GM12878 (cell line): ENCODE measurements around the gene TBCCD1. TPM values are rescaled to one million over a fixed set of nuclear protein-coding genes. Genes with fewer than 3 reads are reported as not detected.

Source experiments
- ATAC-seq: fragments of 200-7000 bp; cut with Tn5 transposase; 3 replicates; pipeline ENCODE4 v1.9.1; 2020; ENCODE audit warnings: mild to moderate bottlenecking, moderate library complexity
- BruUV-seq: library from RNA; stranded (reverse); fragments of 400-500 nt; replicated peaks from 2 replicates; lab custom pipeline; 2021; lab: Mats Ljungman, UMichigan
- CTCF ChIA-PET: fragments of 300-600 bp; sonication (Branson Sonifier 250); formaldehyde crosslinking; extraction: SDS; loops from one replicate; lab custom pipeline; 2021; ENCODE audit warnings: inconsistent platforms; lab: Yijun Ruan, JAX
- POLR2A ChIA-PET: fragments of 350-600 bp; formaldehyde crosslinking; extraction: SDS; loops from one replicate; lab custom pipeline; 2021; ENCODE audit warnings: inconsistent platforms; lab: Charles Lee
- RAD21 ChIA-PET: fragments of 300-600 bp; sonication (Branson Sonifier 250); formaldehyde crosslinking; loops from one replicate; lab custom pipeline; 2023; ENCODE audit warnings: antibody characterized with exemption; ENCODE audit not compliant: unreplicated experiment; lab: Charles Lee
- SMC1A ChIA-PET: fragments of 300-600 bp; sonication (Branson Sonifier 250); formaldehyde crosslinking; loops from one replicate; lab custom pipeline; 2023; ENCODE audit not compliant: unreplicated experiment, uncharacterized antibody; lab: Charles Lee
- DNase-seq: peaks from one replicate; pipeline ENCODE4 v3.0.0-alpha.2; 2011; ENCODE audit warnings: low read depth, low spot score
- FAIRE-seq: peaks from 3 replicates; lab custom pipeline; 2011; peaks lifted over from hg19 to GRCh38; lab: Jason Lieb, UNC
- H2AFZ ChIP-seq: 2 replicates; pipeline ENCODE4 v1.6.0; 2011; ENCODE audit warnings: low read depth, low read length, control low read depth; ENCODE audit not compliant: control insufficient read depth
- H3K27ac ChIP-seq: 2 replicates; pipeline ENCODE4 v1.5.1; 2011; ENCODE audit warnings: control low read depth; ENCODE audit not compliant: control insufficient read depth, insufficient read depth
- H3K27me3 ChIP-seq, 2 experiments: replicated peaks in 1 of 2; 2 replicates each; pipeline versions ENCODE4 v1.6.0 to v1.6.1; 2011; ENCODE audit warnings: low read length in 1 of 2; ENCODE audit not compliant: control insufficient read depth in 2 of 2, insufficient read depth in 2 of 2
- H3K36me3 ChIP-seq, 2 experiments: 2 replicates each; pipeline ENCODE4 v1.5.1; 2011; ENCODE audit warnings: low read length in 1 of 2; ENCODE audit not compliant: control insufficient read depth in 2 of 2, insufficient read depth in 2 of 2
- H3K4me1 ChIP-seq: 2 replicates; pipeline ENCODE4 v1.6.1; 2011; ENCODE audit warnings: mild to moderate bottlenecking, low read length, moderate library complexity, mixed read lengths; ENCODE audit not compliant: control insufficient read depth, insufficient read depth
- H3K4me2 ChIP-seq: 2 replicates; pipeline ENCODE4 v1.6.0; 2011; ENCODE audit warnings: control low read depth; ENCODE audit not compliant: control insufficient read depth, insufficient read depth
- H3K4me3 ChIP-seq: fragments of 200-600 bp; sonication (generic); 2 replicates; pipeline ENCODE4 v1.5.1; 2016
- H3K79me2 ChIP-seq: 2 replicates; pipeline ENCODE4 v1.6.0; 2011; ENCODE audit warnings: low read length; ENCODE audit not compliant: control insufficient read depth, insufficient read depth
- H3K9ac ChIP-seq: 2 replicates; pipeline ENCODE4 v1.8.0; 2011; ENCODE audit warnings: low read length, control low read depth, mixed read lengths; ENCODE audit not compliant: control insufficient read depth, insufficient read depth
- H3K9me3 ChIP-seq: replicated peaks from 3 replicates; pipeline ENCODE4 v1.5.1; 2011; ENCODE audit warnings: mild to moderate bottlenecking, low read length; ENCODE audit not compliant: control insufficient read depth, insufficient read depth
- H4K20me1 ChIP-seq: 2 replicates; pipeline ENCODE4 v1.6.0; 2011; ENCODE audit not compliant: control insufficient read depth, insufficient read depth
- BRCA1 ChIP-seq: IDR thresholded peaks from 2 replicates; pipeline ENCODE4 v1.6.1; 2011; ENCODE audit warnings: low read depth, low read length, improper control_type of control experiment
- E2F8 ChIP-seq: fragments of 450-650 bp; IDR thresholded peaks from 2 replicates; pipeline ENCODE4 v1.6.1; 2018; ENCODE audit warnings: mild to moderate bottlenecking, low read depth, moderate library complexity; ENCODE audit not compliant: partially characterized antibody
- FOS ChIP-seq: IDR thresholded peaks from 3 replicates; pipeline ENCODE4 v1.6.1; 2011; ENCODE audit warnings: borderline replicate concordance; ENCODE audit not compliant: insufficient read length; ENCODE audit errors: extremely low read depth
- IKZF2 ChIP-seq, 2 experiments: fragments of 450-650 bp; IDR thresholded peaks; 2 replicates each; pipeline ENCODE4 v1.6.1; 2017; ENCODE audit warnings: mild to moderate bottlenecking in 2 of 2, moderate library complexity in 2 of 2
- YY1 ChIP-seq: IDR thresholded peaks from 2 replicates; pipeline ENCODE4 v1.6.1; 2011; ENCODE audit warnings: low read depth, mild to moderate bottlenecking, low read length
- ZBTB11 ChIP-seq: fragments of 450-650 bp; formaldehyde crosslinking; IDR thresholded peaks from 2 replicates; pipeline ENCODE4 v1.5.0; 2022; ENCODE audit warnings: mild to moderate bottlenecking, missing genetic modification characterization
- WGBS: methylation state at CpG from one replicate; pipeline ENCODE4 v1.1.6; 2016; ENCODE audit warnings: low lambda C conversion rate; ENCODE audit not compliant: insufficient replicate concordance, insufficient coverage; ENCODE audit errors: missing lambda C conversion rate; 5-methylcytosine and 5-hydroxymethylcytosine counted together
- in situ Hi-C: fragments of 300-500 bp; cut with MboI; formaldehyde crosslinking; loops from 9 replicates; pipeline ENCODE4 v1.14.3; 2018; ENCODE audit warnings: mixed read lengths
- intact Hi-C: fragments of 100-400 bp; cut with micrococcal nuclease; formaldehyde crosslinking; loops from one replicate; pipeline ENCODE4 v1.14.2; 2022; ENCODE audit not compliant: unreplicated experiment
- polyA plus RNA-seq, 11 experiments: library from polyadenylated mRNA; depleted of rRNA in 4 of 11; unstranded in 6 of 11; stranded (reverse) in 5 of 11; fragments of >200 nt; fragmentation: Nextera tagmentation in 4 of 11; fragmentation: Illumina TruSeq in 1 of 11; extraction: Ambion mirVana in 4 of 11; extraction: Trizol in 1 of 11; gene quantifications; 1 replicate in 1 of 11; 2 replicates in 10 of 11; pipeline versions ENCODE4 v1.2.1 to v1.2.3, GENCODE V29; 2011 to 2016; ENCODE audit warnings: inconsistent platforms in 2 of 11, missing spikeins in 2 of 11, low read depth in 1 of 11
- total RNA-seq, 4 experiments: library from RNA; depleted of rRNA in 3 of 4; stranded (reverse); fragments of >200 nt in 3 of 4; fragmentation: Illumina TruSeq in 1 of 4; extraction: Trizol in 1 of 4; gene quantifications; 2 replicates each; pipeline versions ENCODE4 v1.2.1 to v1.2.3, GENCODE V29; 2013 to 2021
- TF ChIP-seq, protein P1 (sequence below): fragments of 450-650 bp; IDR thresholded peaks from 2 replicates; pipeline ENCODE4 v1.6.1; 2016; ENCODE audit warnings: mild to moderate bottlenecking
- TF ChIP-seq, protein P2 (sequence below): IDR thresholded peaks from 2 replicates; pipeline ENCODE4 v1.6.1; 2011; ENCODE audit warnings: low read depth, low read length, improper control_type of control experiment, borderline replicate concordance
- TF ChIP-seq, protein P3 (sequence below): fragments of 450-650 bp; IDR thresholded peaks from 2 replicates; pipeline ENCODE4 v1.6.1; 2016; ENCODE audit warnings: mild to moderate bottlenecking

TBCCD1 gene
- total and polyA plus RNA-seq, 10 of the 15 experiments (the other 5 are each of a cell fraction or from before 2014, with no cell fraction given): 6.9 to 23.4 (median 14.7) TPM

GRCh38 chr3:186598794-186599141, 31.6 kb upstream of the TBCCD1 start (continued):
- no peak for TF ChIP-seq E2F8

GRCh38 chr3:186598108-186598784, 31.1 kb upstream of the TBCCD1 start:
- in situ Hi-C loops (no loop called here), intact Hi-C loops (no loop called here)
- no peak overlapping the region for H3K9ac ChIP-seq
- no peak overlapping the region for H3K4me2 ChIP-seq
- SMC1A ChIA-PET: interaction anchor here (1.1 kb wide), 1 partner anchor 53 kb away, joined by 3 read pairs; no protein-coding TSS in a partner anchor
- H2AFZ ChIP-seq: no peak overlapping the region
- peak; percentile 13 for FAIRE-seq
- no peaks in the 10 kb centered on the region for H3K9me3 ChIP-seq
- no TSS peak for BruUV-seq
- no peak overlapping the region for H3K4me3 ChIP-seq
- no peaks in the 10 kb centered on the region for H3K79me2 ChIP-seq
- no peak overlapping the region for H3K27ac ChIP-seq
- RAD21 ChIA-PET: no interaction called here
- no peak for DNase-seq
- POLR2A ChIA-PET: interaction anchor here (0.7 kb wide), 1 partner anchor 18 kb away, joined by 3 read pairs; no protein-coding TSS in a partner anchor
- CTCF ChIA-PET: no interaction called here
- no peak for ATAC-seq
- 61% methylated on average over 11 of the region's 11 CpGs for WGBS
- no peaks in the 10 kb centered on the region for H3K4me1 ChIP-seq
- no peaks in the 10 kb centered on the region for H3K36me3 ChIP-seq
- H4K20me1 ChIP-seq: no peaks in the 10 kb centered on the region
- no peaks in the 10 kb centered on the region for H3K27me3 ChIP-seq
- TF ChIP-seq FOS (no peak), ZBTB11 (CRISPR knock-in tag) (no peak), IKZF2 (IDR thresholded peaks at IDR 0.05) (no peak), YY1 (no peak), BRCA1 (no peak)
- TF ChIP-seq, protein P1, sequence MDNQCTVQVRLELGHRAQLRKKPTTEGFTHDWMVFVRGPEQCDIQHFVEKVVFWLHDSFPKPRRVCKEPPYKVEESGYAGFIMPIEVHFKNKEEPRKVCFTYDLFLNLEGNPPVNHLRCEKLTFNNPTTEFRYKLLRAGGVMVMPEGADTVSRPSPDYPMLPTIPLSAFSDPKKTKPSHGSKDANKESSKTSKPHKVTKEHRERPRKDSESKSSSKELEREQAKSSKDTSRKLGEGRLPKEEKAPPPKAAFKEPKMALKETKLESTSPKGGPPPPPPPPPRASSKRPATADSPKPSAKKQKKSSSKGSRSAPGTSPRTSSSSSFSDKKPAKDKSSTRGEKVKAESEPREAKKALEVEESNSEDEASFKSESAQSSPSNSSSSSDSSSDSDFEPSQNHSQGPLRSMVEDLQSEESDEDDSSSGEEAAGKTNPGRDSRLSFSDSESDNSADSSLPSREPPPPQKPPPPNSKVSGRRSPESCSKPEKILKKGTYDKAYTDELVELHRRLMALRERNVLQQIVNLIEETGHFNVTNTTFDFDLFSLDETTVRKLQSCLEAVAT: no peak
- TF ChIP-seq, protein P2, sequence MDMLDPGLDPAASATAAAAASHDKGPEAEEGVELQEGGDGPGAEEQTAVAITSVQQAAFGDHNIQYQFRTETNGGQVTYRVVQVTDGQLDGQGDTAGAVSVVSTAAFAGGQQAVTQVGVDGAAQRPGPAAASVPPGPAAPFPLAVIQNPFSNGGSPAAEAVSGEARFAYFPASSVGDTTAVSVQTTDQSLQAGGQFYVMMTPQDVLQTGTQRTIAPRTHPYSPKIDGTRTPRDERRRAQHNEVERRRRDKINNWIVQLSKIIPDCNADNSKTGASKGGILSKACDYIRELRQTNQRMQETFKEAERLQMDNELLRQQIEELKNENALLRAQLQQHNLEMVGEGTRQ: no peak
- TF ChIP-seq, protein P3, sequence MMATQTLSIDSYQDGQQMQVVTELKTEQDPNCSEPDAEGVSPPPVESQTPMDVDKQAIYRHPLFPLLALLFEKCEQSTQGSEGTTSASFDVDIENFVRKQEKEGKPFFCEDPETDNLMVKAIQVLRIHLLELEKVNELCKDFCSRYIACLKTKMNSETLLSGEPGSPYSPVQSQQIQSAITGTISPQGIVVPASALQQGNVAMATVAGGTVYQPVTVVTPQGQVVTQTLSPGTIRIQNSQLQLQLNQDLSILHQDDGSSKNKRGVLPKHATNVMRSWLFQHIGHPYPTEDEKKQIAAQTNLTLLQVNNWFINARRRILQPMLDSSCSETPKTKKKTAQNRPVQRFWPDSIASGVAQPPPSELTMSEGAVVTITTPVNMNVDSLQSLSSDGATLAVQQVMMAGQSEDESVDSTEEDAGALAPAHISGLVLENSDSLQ: no peak
